GM19239 (cell line): ENCODE measurements around the gene RABGEF1.
"Not testable (repeated sequence)": the region's sequence is repeated elsewhere in the genome, so short reads cannot be mapped to it uniquely, and the experiment has no call there.

Experiments used
- DNase-seq: peaks from one replicate; pipeline ENCODE4 v3.0.0; 2011; ENCODE audit warnings: low spot score; ENCODE audit not compliant: insufficient read length
- FAIRE-seq: peaks from 2 replicates; lab custom pipeline; 2011; peaks lifted over from hg19 to GRCh38; lab: Jason Lieb, UNC

The RABGEF1 gene

GRCh38 chr7:66763183-66763582 lies 22.6 kb downstream of the RABGEF1 start:
- not testable (repeated sequence) for FAIRE-seq, DNase-seq

GRCh38 chr7:66763633-66764355 lies 23.3 kb downstream of the RABGEF1 start:
- DNase-seq, FAIRE-seq: not testable (repeated sequence)

- FAIRE-seq, result not testable (repeated sequence)
These were observed 24.4 kb downstream of the RABGEF1 start for GRCh38 chr7:66764905-66765304.

GRCh38 chr7:66765322-66766025 lies 24.9 kb downstream of the RABGEF1 start:
- not testable (repeated sequence) for DNase-seq, FAIRE-seq

More at GRCh38 chr7:66764905-66765304, 24.4 kb downstream of the RABGEF1 start:
- DNase-seq, result not testable (repeated sequence)

- FAIRE-seq, result no peak
- DNase-seq, result no peak
These were observed 25.5 kb downstream of the RABGEF1 start for GRCh38 chr7:66766041-66766440.

GRCh38 chr7:66767486-66767885 lies 27.0 kb downstream of the RABGEF1 start:
- not testable (repeated sequence) for FAIRE-seq, DNase-seq

- no peak for DNase-seq
- FAIRE-seq, result peak; percentile 44
These were observed 28.6 kb downstream of the RABGEF1 start for GRCh38 chr7:66768865-66769832.

GRCh38 chr7:66769833-66770512 lies 29.4 kb downstream of the RABGEF1 start:
- no peak for DNase-seq
- no peak for FAIRE-seq

- no peak for DNase-seq
- no peak for FAIRE-seq
These were observed 31.3 kb downstream of the RABGEF1 start for GRCh38 chr7:66771795-66772194.

GRCh38 chr7:66773744-66774143 lies 33.2 kb downstream of the RABGEF1 start:
- DNase-seq, FAIRE-seq: not testable (repeated sequence)

- not testable (repeated sequence) for DNase-seq, FAIRE-seq
These were observed 35.9 kb downstream of the RABGEF1 start for GRCh38 chr7:66776383-66776782.

GRCh38 chr7:66776800-66777442 lies 36.4 kb downstream of the RABGEF1 start:
- FAIRE-seq (no peak), DNase-seq (no peak)

- DNase-seq (no peak), FAIRE-seq (no peak)
These were observed 37.7 kb downstream of the RABGEF1 start for GRCh38 chr7:66778201-66778600.

GRCh38 chr7:66779669-66780409 lies 39.3 kb downstream of the RABGEF1 start:
- DNase-seq (no peak), FAIRE-seq (no peak)

GRCh38 chr7:66781408-66782090 lies 41.0 kb downstream of the RABGEF1 start:
- no peak for DNase-seq
- no peak for FAIRE-seq

- FAIRE-seq, DNase-seq: not testable (repeated sequence)
These were observed 42.3 kb downstream of the RABGEF1 start for GRCh38 chr7:66782875-66783274.

GRCh38 chr7:66783887-66784595 lies 43.5 kb downstream of the RABGEF1 start:
- FAIRE-seq, result peak; percentile 18
- not testable (repeated sequence) for DNase-seq
